Activated naive CD4-positive, alpha-beta T cell treated with anti-CD3 and anti-CD28 coated beads, Interleukin-2, amount 50 U/mL, for 16 hours (primary cell): Measurements from ENCODE around the gene IGF2.

ENCODE experiments used
- DNase-seq: peaks from one replicate; pipeline ENCODE4 v3.0.0-alpha.2; 2020

Gene IGF2

GRCh38 chr11:2169626-2170570 lies 30.7 kb upstream of the IGF2 start:
- DNase-seq = no peak

- no peak for DNase-seq
Measured at GRCh38 chr11:2169005-2169378, 29.8 kb upstream of the IGF2 start.

GRCh38 chr11:2168286-2169004 lies 29.3 kb upstream of the IGF2 start:
- DNase-seq = no peak

GRCh38 chr11:2167141-2168045 lies 28.2 kb upstream of the IGF2 start:
- no peak for DNase-seq

GRCh38 chr11:2166091-2166851 lies 27.1 kb upstream of the IGF2 start:
- peak; percentile 57 for DNase-seq

GRCh38 chr11:2165571-2165970 lies 26.4 kb upstream of the IGF2 start:
- DNase-seq = no peak

- DNase-seq = no peak
Measured at GRCh38 chr11:2164861-2165555, 25.8 kb upstream of the IGF2 start.

GRCh38 chr11:2164081-2164480 lies 24.9 kb upstream of the IGF2 start:
- DNase-seq = no peak

GRCh38 chr11:2163428-2163978 lies 24.3 kb upstream of the IGF2 start:
- DNase-seq = no peak

GRCh38 chr11:2160736-2161259 lies 21.6 kb upstream of the IGF2 start, which contains the start of gene INS:
Gene INS, minus strand, starts transcription at chr11:2161209. Its CDS starts 238 bp downstream, at chr11:2160971.
- DNase-seq = no peak

- DNase-seq = no peak
Measured at GRCh38 chr11:2159536-2160413, 20.6 kb upstream of the IGF2 start.

- no peak for DNase-seq
Measured at GRCh38 chr11:2158966-2159365, 19.8 kb upstream of the IGF2 start.

- DNase-seq = no peak
Measured at GRCh38 chr11:2158296-2158737, 19.1 kb upstream of the IGF2 start.

GRCh38 chr11:2157294-2158040 lies 18.3 kb upstream of the IGF2 start:
- DNase-seq = no peak

- DNase-seq = peak; percentile 56
Measured at GRCh38 chr11:2156416-2157182, 17.4 kb upstream of the IGF2 start.

- no peak for DNase-seq
Measured at GRCh38 chr11:2155511-2155910, 16.3 kb upstream of the IGF2 start.

- no peak for DNase-seq
Measured at GRCh38 chr11:2154889-2155288, 15.7 kb upstream of the IGF2 start.

- no peak for DNase-seq
Measured at GRCh38 chr11:2154195-2154585, 15.0 kb upstream of the IGF2 start.
